ENCODE results near the gene PJVK. TPM values are rescaled to one million over a fixed set of nuclear protein-coding genes. Genes with fewer than 3 reads are reported as not detected.

The PJVK gene
- total RNA-seq, 1 experiment from 2014 or later: 7.4 TPM

DNA sequence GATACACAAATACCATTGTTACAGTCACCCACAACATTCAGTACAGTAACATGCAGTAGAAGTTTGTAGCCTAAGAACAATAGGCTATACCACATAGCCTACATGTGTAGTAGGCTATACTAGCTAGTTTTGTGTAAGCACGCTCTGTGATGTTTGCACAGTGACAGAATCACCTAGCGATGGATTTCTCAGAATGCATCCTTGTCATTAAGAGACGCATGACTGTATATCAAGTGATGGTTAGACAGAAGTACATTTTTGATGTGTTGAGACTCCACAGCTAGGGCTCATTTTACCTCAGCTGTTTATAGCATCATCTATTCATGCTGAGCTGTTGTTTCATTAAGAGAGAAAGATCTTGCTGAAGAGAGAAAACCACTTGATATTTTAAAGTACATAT, 48.5 kb downstream of the PJVK start:
- no peak for DNase-seq (ENCODE audit: unreplicated experiment)
- Mint-ChIP-seq H3K27ac (ENCODE audit: low read depth, unreplicated experiment) (no peak overlapping the region), H3K4me3 (ENCODE audit: unreplicated experiment) (no peak overlapping the region), H3K36me3 (ENCODE audit: insufficient read depth, unreplicated experiment) (peaks cover 95% of the 10 kb centered on the region), H3K27me3 (ENCODE audit: insufficient read depth, unreplicated experiment) (no peaks in the 10 kb centered on the region), H3K4me1 (ENCODE audit: insufficient read depth, unreplicated experiment) (no peaks in the 10 kb centered on the region), H3K9me3 (ENCODE audit: unreplicated experiment) (no peaks in the 10 kb centered on the region)
- CTCF ChIA-PET: interaction anchor here (0.8 kb wide), 1 partner anchor 24 kb away, joined by 3 read pairs; no protein-coding TSS in a partner anchor
- no TSS peak for BruUV-seq (replicated peaks)
- TF ChIP-seq, protein P1, sequence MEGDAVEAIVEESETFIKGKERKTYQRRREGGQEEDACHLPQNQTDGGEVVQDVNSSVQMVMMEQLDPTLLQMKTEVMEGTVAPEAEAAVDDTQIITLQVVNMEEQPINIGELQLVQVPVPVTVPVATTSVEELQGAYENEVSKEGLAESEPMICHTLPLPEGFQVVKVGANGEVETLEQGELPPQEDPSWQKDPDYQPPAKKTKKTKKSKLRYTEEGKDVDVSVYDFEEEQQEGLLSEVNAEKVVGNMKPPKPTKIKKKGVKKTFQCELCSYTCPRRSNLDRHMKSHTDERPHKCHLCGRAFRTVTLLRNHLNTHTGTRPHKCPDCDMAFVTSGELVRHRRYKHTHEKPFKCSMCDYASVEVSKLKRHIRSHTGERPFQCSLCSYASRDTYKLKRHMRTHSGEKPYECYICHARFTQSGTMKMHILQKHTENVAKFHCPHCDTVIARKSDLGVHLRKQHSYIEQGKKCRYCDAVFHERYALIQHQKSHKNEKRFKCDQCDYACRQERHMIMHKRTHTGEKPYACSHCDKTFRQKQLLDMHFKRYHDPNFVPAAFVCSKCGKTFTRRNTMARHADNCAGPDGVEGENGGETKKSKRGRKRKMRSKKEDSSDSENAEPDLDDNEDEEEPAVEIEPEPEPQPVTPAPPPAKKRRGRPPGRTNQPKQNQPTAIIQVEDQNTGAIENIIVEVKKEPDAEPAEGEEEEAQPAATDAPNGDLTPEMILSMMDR (IDR thresholded peaks at IDR 0.05; ENCODE audit: unreplicated experiment): no peak
- intact Hi-C loops (cut with micrococcal nuclease): no loop called here
- POLR2A ChIA-PET: interaction anchor here (2.1 kb wide), 1 partner anchor 23 kb away, joined by 6 read pairs; no protein-coding TSS in a partner anchor

DNA sequence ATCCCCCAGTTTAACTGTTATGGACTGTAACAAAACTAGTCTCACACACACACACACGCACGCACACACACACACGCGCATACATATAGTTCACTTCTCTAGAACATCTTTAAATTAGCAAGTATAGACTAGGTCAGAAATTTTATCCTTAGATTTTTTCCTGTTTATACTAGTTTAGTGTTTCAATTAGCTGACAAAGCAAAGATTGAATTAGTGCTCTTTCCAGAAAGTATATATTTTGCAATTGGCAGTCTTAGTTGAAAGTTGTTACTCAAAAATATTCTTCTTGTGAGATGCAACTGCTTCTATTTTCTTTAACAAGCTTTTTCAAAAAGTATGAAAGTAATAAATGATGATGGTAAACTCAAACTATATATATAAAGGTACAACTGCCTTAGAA, 51.6 kb downstream of the PJVK start:
- no peak overlapping the region for H3K4me3 Mint-ChIP-seq (ENCODE audit: unreplicated experiment)
- peaks cover 78% of the 10 kb centered on the region for H3K36me3 Mint-ChIP-seq (ENCODE audit: insufficient read depth, unreplicated experiment)
- H3K27me3 Mint-ChIP-seq (ENCODE audit: insufficient read depth, unreplicated experiment): no peaks in the 10 kb centered on the region
- ChIA-PET CTCF (no interaction called here), POLR2A (no interaction called here)
- no peaks in the 10 kb centered on the region for H3K4me1 Mint-ChIP-seq (ENCODE audit: insufficient read depth, unreplicated experiment)
- TF ChIP-seq, protein P1 (IDR thresholded peaks at IDR 0.05; ENCODE audit: unreplicated experiment): no peak
- H3K27ac Mint-ChIP-seq (ENCODE audit: low read depth, unreplicated experiment): no peak overlapping the region
- intact Hi-C loops (cut with micrococcal nuclease): no loop called here
- no peaks in the 10 kb centered on the region for H3K9me3 Mint-ChIP-seq (ENCODE audit: unreplicated experiment)
- DNase-seq (ENCODE audit: unreplicated experiment): no peak
- no TSS peak for BruUV-seq (replicated peaks)

DNA sequence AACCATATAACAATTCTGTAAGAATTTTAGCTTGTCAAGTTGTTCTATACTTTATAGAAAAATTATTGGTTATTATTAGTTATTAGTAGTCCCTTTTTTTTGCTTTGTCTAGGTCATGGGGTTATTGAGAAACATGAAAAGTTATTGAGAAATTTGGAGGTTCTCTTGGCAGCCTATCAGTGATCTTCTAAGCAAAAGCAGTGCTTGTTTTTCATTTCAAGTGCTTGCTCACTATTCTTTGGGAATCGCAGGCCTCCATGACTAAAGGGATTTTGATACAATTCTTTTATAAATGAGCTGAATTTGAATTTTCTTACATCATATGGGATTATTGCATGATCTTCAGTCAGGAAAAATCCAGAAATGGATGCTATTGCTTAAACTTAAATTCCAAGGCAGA, 54.9 kb downstream of the PJVK start:
- Mint-ChIP-seq H3K4me3 (ENCODE audit: unreplicated experiment) (no peak overlapping the region), H3K9me3 (ENCODE audit: unreplicated experiment) (no peaks in the 10 kb centered on the region), H3K27ac (ENCODE audit: low read depth, unreplicated experiment) (no peak overlapping the region), H3K4me1 (ENCODE audit: insufficient read depth, unreplicated experiment) (no peaks in the 10 kb centered on the region), H3K27me3 (ENCODE audit: insufficient read depth, unreplicated experiment) (no peaks in the 10 kb centered on the region), H3K36me3 (ENCODE audit: insufficient read depth, unreplicated experiment) (peaks cover 62% of the 10 kb centered on the region)
- intact Hi-C loops (cut with micrococcal nuclease): no loop called here
- TF ChIP-seq, protein P1 (IDR thresholded peaks at IDR 0.05; ENCODE audit: unreplicated experiment): no peak
- POLR2A ChIA-PET: interaction anchor here (1.3 kb wide), 1 partner anchor 12 kb away, joined by 4 read pairs; no protein-coding TSS in a partner anchor
- CTCF ChIA-PET: interaction anchor here (0.9 kb wide), 1 partner anchor 15 kb away, joined by 3 read pairs; no protein-coding TSS in a partner anchor
- no peak for DNase-seq (ENCODE audit: unreplicated experiment)
- no TSS peak for BruUV-seq (replicated peaks)

DNA sequence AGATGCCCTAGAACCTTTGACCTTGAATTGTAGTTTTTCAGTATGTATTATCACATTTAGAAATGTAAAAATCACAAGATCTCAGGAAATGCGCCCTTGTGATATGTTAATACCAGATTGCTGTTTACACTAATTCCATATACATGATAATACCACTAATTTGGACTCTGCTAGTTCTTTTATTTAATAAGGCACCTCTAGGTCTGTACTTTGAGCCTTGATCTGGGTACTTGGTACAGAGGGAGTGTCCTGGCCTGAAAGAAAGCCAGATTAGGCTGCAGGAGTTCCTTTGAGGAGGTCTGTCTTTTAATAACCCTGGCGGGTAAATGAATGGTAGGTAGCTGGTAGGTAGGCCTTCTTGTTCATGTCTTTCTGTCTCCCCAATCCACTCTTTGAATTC, 55.3 kb downstream of the PJVK start:
- H3K4me3 Mint-ChIP-seq (ENCODE audit: unreplicated experiment): no peak overlapping the region
- no peaks in the 10 kb centered on the region for H3K9me3 Mint-ChIP-seq (ENCODE audit: unreplicated experiment)
- H3K4me1 Mint-ChIP-seq (ENCODE audit: insufficient read depth, unreplicated experiment): no peaks in the 10 kb centered on the region
- ChIA-PET POLR2A (interaction anchor here (1.1 to 1.3 kb wide), 2 partner anchors 11 to 27 kb away, joined by 3 to 4 read pairs; partner anchors contain the start of gene PLEKHA3), CTCF (interaction anchor here (0.6 kb wide), 1 partner anchor 16 kb away, joined by 3 read pairs; no protein-coding TSS in a partner anchor)
- H3K27ac Mint-ChIP-seq (ENCODE audit: low read depth, unreplicated experiment): no peak overlapping the region
- peaks cover 58% of the 10 kb centered on the region for H3K36me3 Mint-ChIP-seq (ENCODE audit: insufficient read depth, unreplicated experiment)
- TF ChIP-seq, protein P1 (IDR thresholded peaks at IDR 0.05; ENCODE audit: unreplicated experiment): no peak
- no TSS peak for BruUV-seq (replicated peaks)
- no peaks in the 10 kb centered on the region for H3K27me3 Mint-ChIP-seq (ENCODE audit: insufficient read depth, unreplicated experiment)
- DNase-seq (ENCODE audit: unreplicated experiment): no peak
- intact Hi-C loops (cut with micrococcal nuclease): no loop called here

Data from MCF 10A (cell line).